NCI-H1048 (cell line): ENCODE results near the gene DMBX1.

Experiments used
- DNase-seq: peaks from one replicate; lab custom pipeline; 2025; lab: John Stamatoyannopoulos, UW

Gene DMBX1

GRCh38 chr1:46459315-46459714, 30.3 kb upstream of the DMBX1 start:
- no peak for DNase-seq

- no peak for DNase-seq
Observed at GRCh38 chr1:46461017-46461808, 28.4 kb upstream of the DMBX1 start.

GRCh38 chr1:46461809-46462448, 27.7 kb upstream of the DMBX1 start:
- no peak for DNase-seq

DNA sequence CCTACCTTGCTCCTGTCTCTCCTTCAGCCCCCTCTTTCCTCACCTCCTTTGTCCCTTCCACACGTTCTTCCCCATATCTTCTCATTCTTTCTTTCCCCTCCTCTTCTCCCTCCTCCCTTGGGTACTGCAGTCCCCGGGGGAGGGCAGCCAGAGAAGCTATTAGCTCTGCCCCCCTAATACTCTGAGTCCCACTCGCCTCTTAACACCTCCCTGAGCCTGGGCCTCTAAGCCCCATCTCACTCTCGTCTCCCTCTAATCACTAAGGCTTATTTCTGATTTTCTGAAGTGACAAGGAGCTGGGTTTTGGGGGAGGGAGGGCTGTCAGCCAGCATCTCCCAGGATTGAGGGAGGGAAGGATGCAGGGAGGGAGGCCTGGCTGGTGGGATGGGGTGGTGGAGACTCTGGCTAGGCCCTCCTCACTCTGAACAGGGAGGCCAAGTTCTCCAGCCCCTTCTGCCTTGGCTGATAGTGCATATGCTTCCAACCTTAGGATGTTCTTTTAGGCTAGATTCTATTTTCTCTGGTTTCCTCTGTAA, 25.6 kb upstream of the DMBX1 start:
- no peak for DNase-seq

DNA sequence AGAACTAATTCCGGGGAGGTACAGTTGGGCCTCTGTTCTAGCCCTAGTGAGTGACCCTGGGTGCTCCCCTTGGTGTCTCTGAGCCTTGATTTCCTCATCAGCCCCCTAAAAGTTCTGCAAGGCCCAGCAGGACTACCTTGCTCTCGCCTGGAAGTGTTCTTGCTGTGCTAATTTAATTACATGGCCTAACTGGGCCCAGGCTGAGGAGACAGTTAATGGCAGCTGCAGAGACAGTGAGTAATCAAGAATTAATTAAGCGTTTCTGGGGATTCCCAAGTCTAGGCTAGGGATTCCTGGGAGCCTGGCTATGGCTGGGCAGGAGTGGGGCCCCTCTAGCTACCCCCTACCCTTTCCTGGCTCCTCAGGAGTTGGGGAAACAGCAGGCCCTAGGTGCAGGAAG, 24.7 kb upstream of the DMBX1 start:
- DNase-seq = no peak

DNA sequence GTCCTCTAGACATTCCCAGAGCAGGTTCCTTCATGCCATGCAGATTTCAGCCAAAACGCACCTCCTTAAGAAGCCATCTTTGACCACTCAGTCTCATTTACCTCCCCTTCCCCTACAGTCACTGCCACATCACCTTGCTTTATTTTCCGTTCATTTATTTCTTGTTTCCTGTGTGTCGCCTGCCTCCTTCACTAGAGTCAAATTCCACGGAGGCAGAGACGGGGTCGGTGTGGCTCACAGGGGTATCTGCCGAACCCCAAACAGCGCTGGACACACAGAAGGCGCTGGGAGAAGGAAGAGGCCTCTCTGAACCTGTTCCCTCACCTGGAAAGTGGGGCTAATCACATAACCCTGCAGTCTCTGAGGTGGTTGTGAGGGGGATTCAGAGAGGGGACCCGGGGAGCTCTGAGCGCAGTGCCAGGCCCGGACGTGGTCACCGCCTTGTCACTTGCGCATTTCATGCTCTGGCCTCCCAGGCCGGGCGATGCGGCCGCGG, 23.6 kb upstream of the DMBX1 start:
- no peak for DNase-seq

DNA sequence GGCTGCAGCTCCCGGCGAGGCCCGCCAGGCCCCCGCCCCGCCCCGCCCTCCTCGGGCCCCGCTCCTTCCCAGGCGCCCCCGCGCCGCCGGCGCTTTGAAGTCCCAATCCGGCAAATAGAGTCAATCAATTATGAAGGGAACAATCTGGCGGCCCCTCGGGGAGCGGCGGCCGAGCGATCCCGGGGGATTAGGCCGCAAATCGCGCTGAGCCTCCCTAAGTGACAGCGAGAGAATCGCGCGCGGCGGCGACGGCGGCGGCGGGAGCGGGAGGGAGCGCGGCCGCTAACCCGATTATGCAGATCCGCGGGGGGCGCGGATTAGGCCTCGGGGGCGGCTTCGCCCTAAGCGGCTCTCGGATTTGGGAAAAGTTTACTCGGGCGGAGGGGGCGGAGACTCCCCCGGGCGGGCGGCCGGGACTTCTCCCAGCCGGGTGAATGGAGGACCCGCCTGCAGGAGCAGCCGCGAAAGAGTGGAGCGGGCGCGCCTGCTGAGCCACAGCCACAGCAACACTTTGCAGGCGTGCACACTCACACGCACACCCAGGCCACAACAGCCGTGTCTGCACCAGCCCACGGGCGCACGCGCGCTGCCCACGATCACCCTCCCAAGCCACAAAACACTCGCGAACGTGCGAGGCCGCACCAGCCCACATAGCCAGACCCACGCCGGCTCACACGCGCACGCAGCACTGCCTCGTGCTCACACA, 23.0 kb upstream of the DMBX1 start:
- DNase-seq = no peak

GRCh38 chr1:46467183-46467504, 22.5 kb upstream of the DMBX1 start:
- DNase-seq = no peak

- no peak for DNase-seq
Observed at GRCh38 chr1:46469881-46470280, 19.8 kb upstream of the DMBX1 start.

- DNase-seq = no peak
Observed at GRCh38 chr1:46471848-46472492, 17.7 kb upstream of the DMBX1 start.

DNA sequence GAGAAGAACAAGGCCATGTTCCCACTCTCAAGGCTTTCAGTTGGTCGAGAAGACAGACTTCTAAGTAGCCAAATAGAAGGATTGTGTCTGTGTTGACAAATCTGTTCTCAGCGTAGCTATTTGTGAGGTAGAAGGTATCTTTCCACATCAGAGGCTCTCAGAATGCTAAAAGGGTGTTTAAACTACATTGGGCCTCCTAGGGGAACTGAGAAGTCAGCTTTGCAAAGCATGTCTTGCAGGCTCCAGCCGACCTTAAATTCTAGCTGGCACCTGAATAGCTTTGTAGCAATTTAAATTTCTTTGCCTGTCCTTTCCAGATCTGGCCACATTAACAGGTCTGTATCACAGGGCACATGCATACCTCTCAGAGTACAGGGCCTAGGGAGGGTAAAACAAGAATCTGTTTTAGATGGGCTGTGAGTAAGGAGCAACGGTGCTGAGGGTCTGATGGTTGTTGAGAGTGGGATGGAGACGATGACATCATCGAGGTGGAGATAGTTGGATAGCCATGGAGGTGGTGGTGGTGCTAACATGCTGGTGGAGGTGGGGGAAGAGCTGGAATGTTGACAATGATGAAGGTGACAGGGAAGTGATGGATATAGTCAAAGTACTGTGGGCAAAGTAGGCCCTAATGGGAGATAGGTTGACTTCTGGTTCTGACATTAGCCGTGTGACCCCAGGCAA, 17.0 kb upstream of the DMBX1 start:
- no peak for DNase-seq

- DNase-seq = no peak
Observed at GRCh38 chr1:46473991-46474390, 15.6 kb upstream of the DMBX1 start.

GRCh38 chr1:46474570-46474969, 15.1 kb upstream of the DMBX1 start:
- no peak for DNase-seq

- DNase-seq = no peak
Observed at GRCh38 chr1:46476673-46477072, 13.0 kb upstream of the DMBX1 start.

DNA sequence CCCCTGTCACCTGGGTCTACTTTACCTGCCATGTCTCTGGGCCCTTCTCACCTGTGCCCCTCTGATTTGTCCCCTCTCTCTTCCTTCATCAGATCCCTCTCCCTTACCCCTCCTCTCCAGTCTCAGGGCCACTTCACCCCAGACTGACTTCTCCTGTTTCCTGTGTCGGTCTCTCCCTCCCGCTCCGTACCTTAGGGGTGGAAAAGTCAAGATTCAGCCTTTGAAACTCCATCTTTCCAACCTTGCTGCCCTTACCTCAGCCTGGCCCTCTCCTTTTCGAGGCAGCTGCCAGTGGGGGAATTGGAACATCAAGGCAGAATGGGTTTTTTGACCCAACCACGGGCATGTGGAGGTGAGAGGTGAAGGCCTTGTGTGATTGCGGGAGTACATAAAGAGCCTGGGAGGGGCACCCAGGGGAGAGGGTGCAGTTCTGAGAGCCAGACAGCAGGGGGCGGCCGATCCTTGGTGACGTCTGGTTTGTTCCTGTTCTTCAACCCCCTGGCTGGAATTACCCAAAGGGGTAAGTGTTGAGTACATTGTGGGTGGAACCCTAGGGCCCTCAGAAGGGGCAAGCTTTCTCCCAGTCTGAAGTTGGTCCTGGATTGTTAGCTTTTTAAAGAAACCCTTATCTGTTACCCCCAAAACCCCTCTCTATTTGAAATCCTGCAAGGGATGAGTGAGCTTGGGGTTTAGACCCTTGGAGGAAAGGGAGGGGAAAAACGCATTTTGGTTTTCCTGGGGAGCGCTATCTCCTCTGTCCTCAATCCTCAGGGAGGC, 12.3 kb upstream of the DMBX1 start:
- DNase-seq = no peak

DNA sequence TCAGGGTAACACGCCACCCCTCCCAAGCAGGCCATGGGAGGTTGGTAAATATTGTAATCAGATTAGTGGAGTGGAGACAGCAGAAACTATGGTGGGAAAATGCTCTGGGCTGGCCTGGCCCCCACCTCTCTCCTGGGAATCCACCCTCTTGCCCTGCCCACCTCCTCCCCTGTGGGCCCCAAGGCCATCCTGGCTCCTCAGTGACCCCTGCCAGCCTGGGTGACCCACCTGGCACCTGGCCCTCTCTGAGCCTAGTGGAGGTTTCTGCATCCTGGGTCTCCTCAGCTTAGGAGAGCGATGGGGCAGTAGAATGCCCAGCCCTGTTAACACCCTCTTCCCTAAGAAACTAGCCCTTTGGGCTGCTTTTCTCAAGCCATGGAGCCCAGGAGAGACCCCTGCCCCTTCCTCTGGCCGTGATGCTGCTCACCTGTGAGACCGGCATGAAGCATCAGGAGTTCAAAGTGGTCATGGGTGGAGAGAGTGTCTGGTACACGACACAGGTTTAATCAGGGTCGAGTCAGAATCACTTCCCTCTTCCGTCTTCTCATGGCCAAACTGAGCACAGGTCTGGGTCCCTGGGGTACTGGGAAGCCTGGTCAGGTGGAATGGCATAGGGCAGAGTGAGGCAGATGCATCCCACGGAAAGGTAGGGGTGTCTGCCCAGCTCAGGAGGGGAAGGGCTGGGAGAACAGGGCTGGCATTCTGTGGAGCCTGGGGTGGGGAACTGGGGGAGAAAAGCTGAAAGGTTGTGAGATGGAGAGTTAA, 10.7 kb upstream of the DMBX1 start:
- DNase-seq = no peak

- DNase-seq = no peak
Observed at GRCh38 chr1:46479744-46480350, 9.8 kb upstream of the DMBX1 start.

DNA sequence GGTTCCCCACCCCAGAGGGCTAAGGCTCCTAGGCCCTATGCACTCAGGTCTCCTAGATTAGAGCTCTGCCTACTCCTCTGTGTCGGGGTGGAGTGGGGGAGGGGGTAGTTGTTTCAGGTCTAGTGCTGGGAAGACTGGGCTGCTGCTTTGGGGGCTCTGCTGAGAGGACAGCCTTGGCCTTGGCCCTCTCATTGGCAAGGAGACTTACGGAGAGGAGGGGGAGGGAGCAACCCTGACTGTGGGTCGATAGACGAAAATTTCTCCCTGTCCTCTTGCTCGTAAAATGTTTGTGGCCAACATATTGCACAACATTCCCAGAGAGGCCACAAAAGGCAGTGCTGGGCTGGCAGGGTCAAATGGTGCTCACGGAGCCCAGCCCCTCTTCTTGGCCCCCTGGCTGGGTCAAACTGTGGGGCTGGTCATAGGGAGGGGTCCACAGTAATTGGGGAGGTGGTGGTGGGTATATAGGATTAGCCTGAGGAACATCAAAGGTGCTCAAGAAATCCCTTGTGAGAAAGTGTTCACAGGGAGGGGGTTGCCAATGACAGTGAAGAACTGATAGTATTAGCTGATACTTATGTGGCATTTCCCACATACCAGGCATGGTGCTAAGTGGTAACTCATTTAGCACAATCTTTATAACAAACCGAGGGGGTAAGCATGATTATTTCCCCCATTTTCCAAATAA, 8.5 kb upstream of the DMBX1 start:
- no peak for DNase-seq

DNA sequence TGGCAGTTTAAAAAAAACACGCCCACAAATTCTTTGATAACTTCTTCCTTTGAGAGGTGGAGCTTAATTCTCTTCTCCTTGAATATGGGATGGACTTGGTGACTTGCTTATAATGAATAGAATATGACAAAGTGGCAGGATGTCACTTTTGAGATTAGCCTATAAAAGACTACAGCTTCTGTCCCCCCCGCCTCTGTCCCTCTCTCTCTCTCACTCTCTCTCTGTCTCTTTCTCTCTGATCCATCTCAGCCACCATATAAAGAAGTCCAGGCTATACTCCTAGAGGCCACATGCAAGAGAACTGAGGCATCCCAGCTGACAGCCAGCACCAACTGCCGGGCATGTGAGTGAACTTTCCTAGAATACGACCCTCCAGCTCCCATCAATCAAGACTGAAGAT, 7.7 kb upstream of the DMBX1 start:
- DNase-seq = no peak
